ENCODE data around the gene CTNNBL1. TPM values are rescaled to one million over a fixed set of nuclear protein-coding genes. Genes with fewer than 3 reads are reported as not detected.

Gene CTNNBL1
- total and polyA plus RNA-seq, 2 of the 4 experiments (the other 2 are of a cell fraction) = 29.9 to 34.1 TPM

GRCh38 chr20:37697314-37697713 lies 3.5 kb downstream of the CTNNBL1 start:
- Histone ChIP-seq H4K5ac (ENCODE audit: low read depth, low read length) (no peak overlapping the region), H3K9ac (ENCODE audit: low read depth, low read length) (no peak overlapping the region), H4K8ac (ENCODE audit: low read depth in 2 of 2, low read length in 2 of 2) (no peak overlapping the region), H2AFZ (replicated peaks; ENCODE audit: low read length, poor library complexity) (no peak overlapping the region), H3K4me1 (ENCODE audit: control insufficient read depth, insufficient read depth, low read length) (peaks cover 2% of the 10 kb centered on the region; the same call in 1 of the 2 replicates), H2BK15ac (ENCODE audit: low read depth, low read length) (no peak overlapping the region), H3K23ac (ENCODE audit: low read depth, low read length) (no peak overlapping the region), H3K14ac (replicated peaks; ENCODE audit: low read depth, low read length) (no peak overlapping the region), H2BK5ac (ENCODE audit: low read depth, low read length, poor library complexity, severe bottlenecking) (no peak overlapping the region), H3K4me3 (ENCODE audit: insufficient read depth, low read depth, low read length) (no peak overlapping the region), H2AK9ac (replicated peaks; ENCODE audit: low read depth, low read length, poor library complexity) (no peak overlapping the region), H4K20me1 (ENCODE audit: insufficient read depth, low read length) (peaks cover 9% of the 10 kb centered on the region; the same call in 1 of the 2 replicates), H3K27me3 (ENCODE audit: control insufficient read depth, insufficient read depth, low read length) (no peaks in the 10 kb centered on the region), H2AK5ac (ENCODE audit: low read depth, low read length) (no peak overlapping the region), H3K79me1 (ENCODE audit: low read depth in 1 of 2, low read length in 2 of 2) (peaks cover 38 to 57% of the 10 kb centered on the region in 2 experiments), H3K9me1 (ENCODE audit: insufficient read depth, low read length) (peaks cover 20% of the 10 kb centered on the region), H3K27ac (ENCODE audit: insufficient read depth, low read length) (no peak overlapping the region), H2BK20ac (ENCODE audit: low read depth, low read length) (no peak overlapping the region), H3K4ac (ENCODE audit: low read depth, low read length) (no peak overlapping the region), H3K4me2 (ENCODE audit: low read depth, low read length) (no peak overlapping the region), H3K36me3 (ENCODE audit: control insufficient read depth, insufficient read depth, low read length) (peaks cover 3% of the 10 kb centered on the region), H4K91ac (ENCODE audit: insufficient read depth, low read depth, low read length) (no peak overlapping the region), H3K18ac (ENCODE audit: low read depth, low read length) (no peak overlapping the region), H3K9me3 (ENCODE audit: control insufficient read depth, insufficient read depth, low read length) (no peaks in the 10 kb centered on the region), H2BK120ac (ENCODE audit: low read depth, low read length) (no peak overlapping the region), H3K56ac (ENCODE audit: extremely low read depth, insufficient read depth, low read length) (no peak overlapping the region)
- DNase-seq (no peak), ATAC-seq (ENCODE audit: low read depth) (no peak)
- ChIA-PET POLR2A (ENCODE audit: unreplicated experiment) (no interaction called here), CTCF (no interaction called here)
- in situ Hi-C loops (cut with MboI; ENCODE audit: low sequenced_read_pairs) = no loop called here
- 100% methylated on average over 1 of the region's 4 CpGs; no CpG with 5 or more reads in 1 of the 2 experiments for WGBS, 2 experiments (ENCODE audit: extremely low coverage in 2 of 2, insufficient read length in 1 of 2)
- dilution Hi-C loops (cut with HindIII; ENCODE audit: low sequenced_read_pairs, unreplicated experiment) = no loop called here
- no TSS peak for BruUV-seq (replicated peaks)
- TF ChIP-seq NFE2L2 (IDR thresholded peaks at IDR 0.05; ENCODE audit: low read depth, low read length) (no peak), CTCF (conservative IDR thresholded peaks at IDR 0.05; ENCODE audit: low read depth, low read length) (no peak), MAFK (IDR thresholded peaks at IDR 0.05; ENCODE audit: low read depth, low read length) (no peak), POLR2A (IDR thresholded peaks at IDR 0.05; ENCODE audit: low read depth, low read length) (no peak), RCOR1 (IDR thresholded peaks at IDR 0.05; ENCODE audit: insufficient replicate concordance, low read length) (no peak), RAD21 (IDR thresholded peaks at IDR 0.05; ENCODE audit: low read length) (no peak), CEBPB (IDR thresholded peaks at IDR 0.05; ENCODE audit: low read depth, low read length) (no peak), SMC3 (IDR thresholded peaks at IDR 0.05; ENCODE audit: low read depth, low read length) (no peak), FOS (IDR thresholded peaks at IDR 0.05; ENCODE audit: low read depth, low read length) (no peak), MAZ (IDR thresholded peaks at IDR 0.05; ENCODE audit: borderline replicate concordance, low read depth, low read length) (no peak), RFX5 (IDR thresholded peaks at IDR 0.05; ENCODE audit: low read depth, low read length) (no peak), CHD1 (IDR thresholded peaks at IDR 0.05; ENCODE audit: low read depth, low read length) (no peak), USF2 (IDR thresholded peaks at IDR 0.05; ENCODE audit: low read depth, low read length) (no peak), BHLHE40 (IDR thresholded peaks at IDR 0.05; ENCODE audit: low read depth, low read length) (no peak), MXI1 (IDR thresholded peaks at IDR 0.05; ENCODE audit: borderline replicate concordance, low read depth, low read length) (no peak), ELK1 (IDR thresholded peaks at IDR 0.05; ENCODE audit: borderline replicate concordance, low read depth, low read length) (no peak)
- intact Hi-C loops (cut with micrococcal nuclease) = no loop called here
